ENCODE results near the gene FOLR3. TPM values are rescaled to one million over a fixed set of nuclear protein-coding genes. Genes with fewer than 3 reads are reported as not detected.

FOLR3 gene
- total RNA-seq, 3 donors from 2014 or later, result not detected

DNA sequence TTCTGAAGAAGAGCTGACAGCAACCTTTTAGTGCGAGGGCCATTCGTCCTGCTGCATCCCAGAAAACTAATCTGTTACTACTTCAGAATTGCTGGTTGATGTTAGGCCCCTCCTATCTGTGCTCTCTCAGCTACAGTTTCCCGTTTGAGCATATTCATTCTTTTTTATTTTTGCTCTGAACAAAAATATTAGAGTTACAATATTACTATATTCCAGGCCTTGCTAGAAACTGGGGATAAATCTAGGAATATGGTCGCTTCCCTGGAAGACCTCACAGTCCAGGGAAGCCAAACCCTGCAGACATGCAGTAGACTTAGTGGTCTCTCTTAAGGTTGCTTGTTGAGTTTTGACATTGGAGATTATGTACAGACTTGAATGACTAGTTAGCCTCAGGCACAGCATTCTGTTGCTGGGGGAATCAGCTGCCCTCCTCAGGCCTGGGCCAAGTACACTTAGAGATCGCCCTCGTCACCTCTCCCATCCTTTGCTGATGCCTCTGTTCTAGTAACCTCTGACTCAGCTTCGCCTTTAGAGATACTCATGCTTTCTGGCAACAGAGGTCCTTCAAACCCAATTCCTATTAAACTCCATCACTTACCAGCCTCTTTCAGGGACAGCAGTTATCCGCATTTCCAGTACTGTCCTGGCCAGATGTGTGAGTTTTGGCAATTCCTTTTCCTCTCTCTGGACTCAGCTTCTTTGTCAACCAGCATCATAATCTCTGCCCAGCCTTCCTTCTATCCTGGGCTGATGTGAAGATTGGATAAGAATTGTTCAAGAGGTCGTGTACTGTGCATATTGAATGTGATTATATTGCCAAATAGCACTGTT lies 22.3 kb upstream of the FOLR3 start:
- Mint-ChIP-seq H3K36me3 (ENCODE audit: insufficient read depth) (peaks cover 6% of the 10 kb centered on the region), H3K4me3 (peak overlapping the region; percentile 96), H3K27me3 (ENCODE audit: low read depth) (peaks cover 2% of the 10 kb centered on the region), H3K9me3 (no peaks in the 10 kb centered on the region), H3K4me1 (ENCODE audit: low read depth) (peaks cover 21% of the 10 kb centered on the region)
- ATAC-seq, result no peak
- DNase-seq, result no peak

- DNase-seq, result no peak
- no peak overlapping the region for H3K4me3 Mint-ChIP-seq
Measured at GRCh38 chr11:72114570-72114969, 21.0 kb upstream of the FOLR3 start.

GRCh38 chr11:72116019-72116755 lies 19.3 kb upstream of the FOLR3 start:
- H3K9me3 Mint-ChIP-seq, result no peaks in the 10 kb centered on the region
- no peak overlapping the region for H3K4me3 Mint-ChIP-seq
- DNase-seq (no peak), ATAC-seq (no peak)
- H3K36me3 Mint-ChIP-seq (ENCODE audit: insufficient read depth), result no peaks in the 10 kb centered on the region
- peaks cover 18% of the 10 kb centered on the region for H3K4me1 Mint-ChIP-seq (ENCODE audit: low read depth)
- peaks cover 2% of the 10 kb centered on the region for H3K27me3 Mint-ChIP-seq (ENCODE audit: low read depth)

More at GRCh38 chr11:72114570-72114969, 21.0 kb upstream of the FOLR3 start:
- Mint-ChIP-seq H3K4me1 (ENCODE audit: low read depth) (peaks cover 21% of the 10 kb centered on the region), H3K36me3 (ENCODE audit: insufficient read depth) (peaks cover 6% of the 10 kb centered on the region), H3K9me3 (no peaks in the 10 kb centered on the region), H3K27me3 (ENCODE audit: low read depth) (peaks cover 2% of the 10 kb centered on the region)
- no peak for ATAC-seq

DNA sequence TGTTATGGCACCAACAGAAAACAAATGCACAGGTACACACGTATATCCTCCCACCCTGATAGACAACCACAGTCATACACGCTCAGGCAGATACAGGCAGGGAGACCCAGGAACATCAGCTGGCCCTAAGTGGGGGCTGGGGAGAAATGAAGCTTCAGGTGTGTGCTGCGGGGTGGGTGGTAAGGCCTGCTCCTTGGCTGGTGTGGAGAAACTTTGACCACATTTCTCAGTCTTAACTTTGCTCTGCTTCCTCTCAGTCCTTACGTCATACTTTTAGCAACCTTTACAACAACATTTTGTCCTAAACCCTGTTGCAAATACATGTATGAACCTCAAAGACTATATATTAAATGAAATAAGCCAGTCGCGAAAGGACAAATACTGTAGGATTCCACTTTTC lies 16.3 kb upstream of the FOLR3 start:
- no peak for ATAC-seq

DNA sequence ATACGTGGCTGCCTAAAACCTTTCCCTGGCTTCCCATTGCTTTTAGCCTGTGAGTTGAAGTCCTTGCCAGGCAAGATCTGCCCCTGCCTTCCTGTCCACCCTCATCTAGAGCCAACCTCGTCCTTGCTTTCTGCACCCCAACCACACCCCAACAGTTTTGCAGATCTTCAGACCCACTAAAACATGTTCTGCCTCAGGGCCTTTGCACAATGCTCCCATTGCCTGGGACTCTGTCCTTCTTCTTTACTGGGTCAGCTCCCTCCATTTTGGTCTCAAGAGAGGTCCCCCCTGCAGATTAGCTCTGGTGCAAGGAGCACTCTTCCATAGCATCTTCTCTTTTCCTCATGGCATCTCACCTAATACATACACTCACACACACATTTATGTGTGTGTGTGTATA lies 14.6 kb upstream of the FOLR3 start:
- Mint-ChIP-seq H3K4me3 (no peak overlapping the region), H3K9me3 (no peaks in the 10 kb centered on the region), H3K27me3 (ENCODE audit: low read depth) (peaks cover 8% of the 10 kb centered on the region), H3K36me3 (ENCODE audit: insufficient read depth) (no peaks in the 10 kb centered on the region), H3K4me1 (ENCODE audit: low read depth) (no peaks in the 10 kb centered on the region)
- DNase-seq (no peak), ATAC-seq (no peak)

More for the DNA sequence above, 16.3 kb upstream of the FOLR3 start:
- H3K4me3 Mint-ChIP-seq, result no peak overlapping the region
- H3K9me3 Mint-ChIP-seq, result no peaks in the 10 kb centered on the region
- peaks cover 8% of the 10 kb centered on the region for H3K27me3 Mint-ChIP-seq (ENCODE audit: low read depth)
- H3K4me1 Mint-ChIP-seq (ENCODE audit: low read depth), result no peaks in the 10 kb centered on the region
- no peaks in the 10 kb centered on the region for H3K36me3 Mint-ChIP-seq (ENCODE audit: insufficient read depth)
- no peak for DNase-seq

DNA sequence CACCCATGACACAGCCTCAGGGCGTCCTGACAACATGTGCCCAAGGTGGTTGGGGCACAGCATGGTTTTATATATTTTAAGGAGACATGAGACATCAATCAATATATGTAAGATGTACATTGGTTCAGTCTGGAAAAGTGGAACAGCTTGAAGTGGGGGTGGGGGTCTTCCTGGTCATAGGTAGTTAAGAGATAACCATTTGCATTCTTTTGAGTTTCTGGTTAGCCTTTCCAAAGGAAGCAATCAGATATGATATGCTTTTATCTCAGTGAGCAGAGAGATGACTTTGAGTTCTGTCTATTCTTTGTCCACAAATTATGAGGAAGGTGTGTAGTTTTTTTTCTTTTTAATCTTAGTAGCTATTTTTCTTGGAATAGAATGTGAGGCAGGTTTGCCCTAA lies 12.9 kb upstream of the FOLR3 start:
- Mint-ChIP-seq H3K36me3 (ENCODE audit: insufficient read depth) (no peaks in the 10 kb centered on the region), H3K9me3 (no peaks in the 10 kb centered on the region), H3K4me1 (ENCODE audit: low read depth) (no peaks in the 10 kb centered on the region), H3K4me3 (no peak overlapping the region), H3K27me3 (ENCODE audit: low read depth) (peaks cover 7% of the 10 kb centered on the region)
- ATAC-seq (no peak), DNase-seq (no peak)

DNA sequence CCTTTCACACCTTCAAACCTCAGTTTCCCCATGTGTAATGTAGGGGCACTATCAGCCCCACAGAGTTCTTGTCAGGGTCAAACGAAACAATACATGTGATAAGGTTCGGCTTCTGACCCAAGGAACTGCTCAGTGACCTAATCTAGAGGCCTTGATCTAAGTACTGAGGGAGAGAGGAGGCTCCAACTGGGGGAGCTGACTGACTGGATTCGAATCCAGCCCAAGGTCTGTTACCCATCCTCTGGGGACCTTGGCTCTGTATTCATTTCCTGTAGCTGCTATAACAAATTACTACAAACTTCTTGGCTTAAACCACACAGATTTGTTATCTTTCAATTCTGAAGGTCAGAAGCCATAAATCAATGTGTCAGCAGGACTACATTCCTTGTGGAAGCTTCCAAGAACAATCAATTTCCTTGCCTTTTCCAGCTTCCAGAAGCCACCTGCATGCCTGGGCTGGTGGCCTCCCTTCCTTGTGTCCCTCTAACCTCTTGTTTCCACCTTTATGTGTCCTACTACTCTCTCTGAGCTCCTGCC lies 12.3 kb upstream of the FOLR3 start:
- DNase-seq (no peak), ATAC-seq (no peak)
- Mint-ChIP-seq H3K4me1 (ENCODE audit: low read depth) (no peaks in the 10 kb centered on the region), H3K36me3 (ENCODE audit: insufficient read depth) (no peaks in the 10 kb centered on the region), H3K4me3 (no peak overlapping the region), H3K9me3 (peaks cover 4% of the 10 kb centered on the region), H3K27me3 (ENCODE audit: low read depth) (peaks cover 6% of the 10 kb centered on the region)

GRCh38 chr11:72124046-72124445 lies 11.5 kb upstream of the FOLR3 start:
- ATAC-seq, result no peak
- Mint-ChIP-seq H3K4me3 (no peak overlapping the region), H3K36me3 (ENCODE audit: insufficient read depth) (peaks cover 4% of the 10 kb centered on the region), H3K27me3 (ENCODE audit: low read depth) (peaks cover 6% of the 10 kb centered on the region), H3K9me3 (peaks cover 13% of the 10 kb centered on the region), H3K4me1 (ENCODE audit: low read depth) (no peaks in the 10 kb centered on the region)
- no peak for DNase-seq

GRCh38 chr11:72125956-72126355 lies 9.6 kb upstream of the FOLR3 start:
- DNase-seq (no peak), ATAC-seq (no peak)
- Mint-ChIP-seq H3K36me3 (ENCODE audit: insufficient read depth) (peaks cover 7% of the 10 kb centered on the region), H3K27me3 (ENCODE audit: low read depth) (peaks cover 6% of the 10 kb centered on the region), H3K9me3 (peaks cover 15% of the 10 kb centered on the region), H3K4me1 (ENCODE audit: low read depth) (no peaks in the 10 kb centered on the region), H3K4me3 (no peak overlapping the region)

DNA sequence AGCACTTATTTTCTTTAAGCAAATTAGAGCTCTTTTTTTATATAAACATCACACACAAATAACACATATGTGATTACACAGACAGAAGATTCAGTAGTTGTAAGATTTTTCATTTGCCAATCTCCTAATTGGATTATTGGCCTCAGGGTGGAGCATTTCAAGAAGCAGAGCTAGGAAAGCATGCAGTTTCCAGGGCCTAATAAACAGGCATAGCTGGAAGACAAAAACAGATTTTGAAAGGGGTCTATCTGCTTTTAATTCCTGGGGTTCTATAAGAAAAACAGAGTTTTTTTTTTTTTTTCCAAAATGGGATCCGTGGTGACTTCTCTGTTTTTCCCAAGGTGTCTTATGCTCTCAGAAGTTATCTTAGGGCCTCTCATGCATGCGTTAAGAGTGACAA lies 7.6 kb upstream of the FOLR3 start:
- ATAC-seq, result no peak
- Mint-ChIP-seq H3K27me3 (ENCODE audit: low read depth) (peaks cover 7% of the 10 kb centered on the region), H3K4me1 (ENCODE audit: low read depth) (no peaks in the 10 kb centered on the region)

GRCh38 chr11:72129381-72129780 lies 6.1 kb upstream of the FOLR3 start:
- Mint-ChIP-seq H3K4me3 (no peak overlapping the region), H3K4me1 (ENCODE audit: low read depth) (no peaks in the 10 kb centered on the region), H3K9me3 (peaks cover 15% of the 10 kb centered on the region), H3K36me3 (ENCODE audit: insufficient read depth) (peaks cover 7% of the 10 kb centered on the region), H3K27me3 (ENCODE audit: low read depth) (peaks cover 6% of the 10 kb centered on the region)
- no peak for ATAC-seq
- no peak for DNase-seq

More for the DNA sequence above, 7.6 kb upstream of the FOLR3 start:
- Mint-ChIP-seq H3K36me3 (ENCODE audit: insufficient read depth) (peaks cover 7% of the 10 kb centered on the region), H3K4me3 (no peak overlapping the region), H3K9me3 (peaks cover 15% of the 10 kb centered on the region)
- DNase-seq, result no peak

GRCh38 chr11:72132646-72133045 lies 2.9 kb upstream of the FOLR3 start:
- peaks cover 7% of the 10 kb centered on the region for H3K36me3 Mint-ChIP-seq (ENCODE audit: insufficient read depth)
- no peaks in the 10 kb centered on the region for H3K4me1 Mint-ChIP-seq (ENCODE audit: low read depth)
- DNase-seq (no peak), ATAC-seq (no peak)
- peaks cover 15% of the 10 kb centered on the region for H3K9me3 Mint-ChIP-seq
- H3K27me3 Mint-ChIP-seq (ENCODE audit: low read depth), result peaks cover 8% of the 10 kb centered on the region
- no peak overlapping the region for H3K4me3 Mint-ChIP-seq

- DNase-seq, result no peak
Measured at GRCh38 chr11:72135891-72136683, 562 bp downstream of the FOLR3 start.

DNA sequence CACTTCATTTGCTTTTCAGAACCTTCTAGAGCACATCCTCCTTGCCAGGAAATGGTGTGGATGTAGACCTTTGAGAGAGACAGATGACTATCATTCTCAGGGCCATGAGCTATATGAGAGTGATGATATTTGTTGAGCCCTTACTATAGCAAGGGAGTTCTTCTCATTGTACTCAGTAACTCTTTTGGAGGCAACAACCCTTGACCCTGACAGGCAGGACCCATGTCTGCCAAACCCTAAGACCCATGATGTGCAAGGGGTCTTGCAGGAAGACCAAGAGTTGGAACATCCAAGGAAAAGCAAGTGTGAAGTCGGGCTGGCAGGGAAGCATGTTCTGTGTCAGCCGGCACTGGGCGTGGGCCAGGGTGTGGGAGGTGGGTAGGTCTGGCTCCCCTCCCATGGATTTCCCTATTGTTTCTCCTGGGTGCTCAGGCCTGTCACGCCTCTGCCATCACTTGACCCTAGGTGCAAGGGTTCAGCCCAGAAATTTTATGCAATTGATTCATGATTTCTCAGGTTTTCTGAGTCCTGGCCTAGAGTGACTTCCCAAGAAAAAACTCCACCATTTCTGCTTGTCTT lies 1.2 kb downstream of the FOLR3 start:
- Mint-ChIP-seq H3K4me3 (no peak overlapping the region), H3K4me1 (ENCODE audit: low read depth) (peaks cover 7% of the 10 kb centered on the region), H3K9me3 (no peaks in the 10 kb centered on the region), H3K36me3 (ENCODE audit: insufficient read depth) (no peaks in the 10 kb centered on the region), H3K27me3 (ENCODE audit: low read depth) (peaks cover 15% of the 10 kb centered on the region)
- DNase-seq (no peak), ATAC-seq (no peak)

More at GRCh38 chr11:72135891-72136683, 562 bp downstream of the FOLR3 start:
- H3K36me3 Mint-ChIP-seq (ENCODE audit: insufficient read depth), result no peaks in the 10 kb centered on the region
- no peak for ATAC-seq
- H3K4me1 Mint-ChIP-seq (ENCODE audit: low read depth), result peaks cover 3% of the 10 kb centered on the region
- H3K4me3 Mint-ChIP-seq, result no peak overlapping the region
- H3K27me3 Mint-ChIP-seq (ENCODE audit: low read depth), result peaks cover 11% of the 10 kb centered on the region
- no peaks in the 10 kb centered on the region for H3K9me3 Mint-ChIP-seq

Data from activated T-cell treated with anti-CD3 and anti-CD28 coated beads, Interleukin-2, amount 50 U/mL, for 4 hours (primary cell).